A549 (cell line): ENCODE measurements around the gene DTNB.

ENCODE experiments used
- POLR2A ChIP-seq: IDR thresholded peaks from 2 replicates; pipeline ENCODE4 v1.6.1; 2012; ENCODE audit warnings: mild to moderate bottlenecking, low read length
- TF ChIP-seq, protein P1 (sequence below): fragments of >200 bp; sonication (Bioruptor Twin); formaldehyde crosslinking; IDR thresholded peaks from 3 replicates; pipeline ENCODE4 v1.5.1; 2016

GRCh38 chr2:25590921-25591505 lies 82.4 kb downstream of the DTNB start:
- TF ChIP-seq POLR2A: no peak
- TF ChIP-seq, protein P1, sequence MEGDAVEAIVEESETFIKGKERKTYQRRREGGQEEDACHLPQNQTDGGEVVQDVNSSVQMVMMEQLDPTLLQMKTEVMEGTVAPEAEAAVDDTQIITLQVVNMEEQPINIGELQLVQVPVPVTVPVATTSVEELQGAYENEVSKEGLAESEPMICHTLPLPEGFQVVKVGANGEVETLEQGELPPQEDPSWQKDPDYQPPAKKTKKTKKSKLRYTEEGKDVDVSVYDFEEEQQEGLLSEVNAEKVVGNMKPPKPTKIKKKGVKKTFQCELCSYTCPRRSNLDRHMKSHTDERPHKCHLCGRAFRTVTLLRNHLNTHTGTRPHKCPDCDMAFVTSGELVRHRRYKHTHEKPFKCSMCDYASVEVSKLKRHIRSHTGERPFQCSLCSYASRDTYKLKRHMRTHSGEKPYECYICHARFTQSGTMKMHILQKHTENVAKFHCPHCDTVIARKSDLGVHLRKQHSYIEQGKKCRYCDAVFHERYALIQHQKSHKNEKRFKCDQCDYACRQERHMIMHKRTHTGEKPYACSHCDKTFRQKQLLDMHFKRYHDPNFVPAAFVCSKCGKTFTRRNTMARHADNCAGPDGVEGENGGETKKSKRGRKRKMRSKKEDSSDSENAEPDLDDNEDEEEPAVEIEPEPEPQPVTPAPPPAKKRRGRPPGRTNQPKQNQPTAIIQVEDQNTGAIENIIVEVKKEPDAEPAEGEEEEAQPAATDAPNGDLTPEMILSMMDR: no peak
